Stimulated activated CD8-positive, alpha-beta memory T cell treated with anti-CD3 and anti-CD28 coated beads, Interleukin-7, amount 100 ng/mL, for 24 hours (primary cell): ENCODE measurements around the gene DYTN.

ENCODE experiments used
- DNase-seq: peaks from one replicate; pipeline ENCODE4 v3.0.0-alpha.2; 2020; ENCODE audit warnings: low read depth

The DYTN gene

DNA sequence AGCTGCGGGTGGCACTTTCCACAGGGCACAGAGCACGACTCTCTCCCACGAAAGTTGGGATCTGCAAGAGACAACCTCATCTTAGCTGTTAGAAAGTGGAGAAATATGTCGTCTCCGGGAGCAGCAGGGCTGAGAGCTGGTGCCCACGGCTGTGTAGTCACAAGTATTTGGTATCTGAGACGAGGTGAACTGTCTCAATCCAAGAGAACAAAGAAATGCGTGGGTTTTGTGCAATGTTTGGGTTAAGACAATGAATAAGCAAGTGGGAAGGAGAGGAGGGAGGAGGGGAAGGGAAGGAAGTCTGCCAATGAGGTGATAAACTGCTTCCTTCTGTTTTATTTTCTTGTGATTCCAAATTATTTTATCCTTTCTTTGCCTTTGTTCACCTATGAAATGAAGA lies 18.0 kb downstream of the DYTN start:
- DNase-seq, result no peak

DNA sequence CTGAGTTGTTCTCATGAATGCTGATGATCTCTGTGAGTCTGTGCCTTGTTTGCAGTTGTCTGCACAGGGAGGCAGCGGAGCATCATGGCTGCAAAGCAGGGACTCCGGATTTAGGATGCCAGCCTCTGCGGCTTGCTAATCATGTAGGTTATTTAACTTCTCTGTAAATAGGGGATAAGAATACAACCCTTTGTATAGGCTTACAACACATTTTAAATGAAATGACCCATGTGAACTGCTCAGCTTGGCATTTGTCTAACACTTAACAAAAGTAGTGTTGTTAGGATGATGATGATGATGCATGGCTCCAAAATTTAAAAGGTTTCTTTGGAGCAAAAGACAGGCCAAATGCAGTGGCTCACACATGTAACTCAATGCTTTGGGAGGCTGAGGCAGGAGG lies 19.4 kb downstream of the DYTN start:
- no peak for DNase-seq

DNA sequence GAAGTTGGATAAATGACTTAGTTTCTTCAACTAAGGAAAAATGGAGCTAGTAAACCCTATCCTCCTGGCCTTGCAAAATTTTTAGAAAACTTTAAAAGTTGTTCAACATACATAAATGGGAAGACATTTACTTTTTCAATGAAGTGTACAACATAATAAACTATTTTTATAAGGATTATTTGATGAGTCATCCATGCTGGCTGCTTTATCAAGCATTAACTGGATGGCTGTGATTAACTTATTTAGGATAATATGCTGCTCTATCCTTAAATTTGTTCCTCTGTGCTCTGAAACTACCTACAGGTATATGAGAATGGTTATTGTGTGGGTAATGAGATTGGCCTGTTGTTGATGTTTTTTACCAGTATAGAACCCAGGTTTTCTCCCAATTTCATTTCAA lies 21.3 kb downstream of the DYTN start:
- no peak for DNase-seq

DNA sequence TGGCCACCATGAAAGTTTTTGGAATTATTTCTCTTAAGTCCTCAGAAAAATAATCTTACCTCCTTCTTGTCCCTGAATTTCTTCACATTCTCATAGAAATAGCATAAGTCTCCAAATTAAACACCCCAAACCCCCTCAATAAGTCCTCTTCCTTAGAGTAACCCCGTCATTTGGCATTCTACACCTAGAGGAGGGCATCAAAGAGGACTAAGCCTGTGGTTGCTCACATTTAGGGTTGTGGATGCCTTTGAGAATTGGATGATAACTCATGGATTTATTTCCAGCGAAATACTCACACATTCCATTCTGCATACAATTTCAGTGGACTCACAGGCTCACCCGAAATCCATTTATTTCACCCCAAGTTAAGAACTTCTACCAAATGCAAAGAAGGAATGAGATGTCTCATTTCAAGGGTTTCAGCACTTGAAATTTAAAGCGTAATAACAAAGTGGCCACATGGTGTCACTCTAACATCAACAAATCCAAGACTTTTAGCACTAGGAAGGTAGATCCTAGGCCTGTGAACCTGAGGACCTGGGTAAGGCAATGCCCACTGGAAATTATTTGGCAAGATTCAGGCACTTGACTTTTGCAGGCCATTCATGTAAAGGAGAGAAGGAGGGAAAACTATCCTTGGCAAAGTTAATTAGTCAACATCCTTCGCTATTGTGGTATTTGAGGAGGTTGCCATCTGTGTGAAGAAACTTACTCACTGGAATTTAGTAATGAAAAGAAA lies 24.6 kb downstream of the DYTN start:
- no peak for DNase-seq

DNA sequence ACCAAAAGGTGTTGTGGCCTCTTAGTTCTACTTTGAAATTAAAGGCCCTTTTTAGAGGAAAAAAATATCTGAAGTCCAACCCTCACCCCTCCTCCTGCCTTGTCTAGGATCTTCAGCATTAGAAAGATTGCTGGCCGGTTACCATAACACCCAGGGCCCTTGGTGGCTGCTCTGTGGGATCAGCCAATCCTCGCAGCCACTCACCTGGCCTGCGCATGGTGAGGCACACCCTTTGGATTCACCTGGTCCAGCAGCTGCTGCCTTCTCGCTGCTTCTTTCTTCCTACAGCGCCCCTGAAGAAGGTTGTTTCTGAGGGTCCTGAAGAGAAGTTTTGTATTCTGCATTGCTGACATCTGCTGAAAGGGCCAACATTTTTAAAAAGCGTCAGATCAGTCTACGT lies 25.2 kb downstream of the DYTN start:
- DNase-seq, result no peak

DNA sequence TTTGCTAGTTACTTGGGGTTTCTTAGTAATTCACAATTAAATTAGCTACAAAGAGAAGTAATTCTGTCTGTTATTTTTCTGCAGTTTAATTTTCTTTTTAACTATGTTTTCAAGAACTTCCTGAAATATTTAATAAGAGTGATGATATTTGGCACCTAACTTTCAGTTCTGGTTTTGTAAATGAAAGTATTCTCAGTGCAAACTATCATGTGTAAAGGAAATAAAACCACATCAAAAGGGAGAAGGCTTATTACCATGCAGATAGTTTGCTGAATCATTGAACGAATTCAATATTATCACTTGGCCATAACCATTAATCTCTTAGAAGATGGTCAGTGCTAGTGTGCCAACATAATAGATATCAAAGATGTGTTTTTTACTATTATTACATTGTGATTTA lies 29.2 kb downstream of the DYTN start:
- DNase-seq, result no peak

DNA sequence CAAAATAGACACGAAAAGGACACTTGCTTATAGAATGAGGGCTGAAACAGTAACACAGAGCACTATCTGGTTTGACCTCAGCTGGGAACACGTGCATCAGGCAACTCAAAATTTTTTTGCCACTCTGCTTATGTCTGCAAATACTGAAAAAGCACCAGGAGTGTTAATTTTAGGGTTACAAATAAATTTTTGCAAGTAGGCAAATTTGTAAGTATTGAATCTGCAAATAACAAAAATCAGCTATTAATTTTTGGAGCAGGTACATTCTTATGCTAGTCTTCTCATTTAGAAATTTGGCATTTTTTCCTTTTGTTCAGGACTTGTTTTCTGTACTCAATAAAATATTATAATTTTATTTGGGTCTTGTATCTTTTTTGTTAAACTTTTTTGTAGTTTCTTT lies 29.7 kb downstream of the DYTN start:
- DNase-seq, result no peak

DNA sequence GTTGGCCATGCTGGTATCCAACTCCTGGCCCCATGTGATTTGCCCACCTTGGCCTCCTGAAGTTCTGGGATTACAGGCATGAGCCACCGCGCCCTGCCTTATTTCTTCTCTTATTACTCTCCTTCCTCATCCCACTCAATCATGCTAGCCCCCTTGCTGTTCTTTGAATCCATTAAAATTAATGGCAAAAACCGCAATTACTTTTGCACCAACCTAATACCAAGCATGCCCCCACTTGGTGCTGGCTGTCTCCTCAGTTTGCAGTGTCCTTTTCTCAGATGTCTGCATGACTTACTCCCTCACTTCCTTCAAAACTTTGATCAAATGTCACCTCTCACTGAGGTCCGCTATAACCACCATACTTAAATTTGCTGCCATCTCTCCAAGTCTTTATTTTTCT lies 34.6 kb downstream of the DYTN start:
- DNase-seq, result no peak

DNA sequence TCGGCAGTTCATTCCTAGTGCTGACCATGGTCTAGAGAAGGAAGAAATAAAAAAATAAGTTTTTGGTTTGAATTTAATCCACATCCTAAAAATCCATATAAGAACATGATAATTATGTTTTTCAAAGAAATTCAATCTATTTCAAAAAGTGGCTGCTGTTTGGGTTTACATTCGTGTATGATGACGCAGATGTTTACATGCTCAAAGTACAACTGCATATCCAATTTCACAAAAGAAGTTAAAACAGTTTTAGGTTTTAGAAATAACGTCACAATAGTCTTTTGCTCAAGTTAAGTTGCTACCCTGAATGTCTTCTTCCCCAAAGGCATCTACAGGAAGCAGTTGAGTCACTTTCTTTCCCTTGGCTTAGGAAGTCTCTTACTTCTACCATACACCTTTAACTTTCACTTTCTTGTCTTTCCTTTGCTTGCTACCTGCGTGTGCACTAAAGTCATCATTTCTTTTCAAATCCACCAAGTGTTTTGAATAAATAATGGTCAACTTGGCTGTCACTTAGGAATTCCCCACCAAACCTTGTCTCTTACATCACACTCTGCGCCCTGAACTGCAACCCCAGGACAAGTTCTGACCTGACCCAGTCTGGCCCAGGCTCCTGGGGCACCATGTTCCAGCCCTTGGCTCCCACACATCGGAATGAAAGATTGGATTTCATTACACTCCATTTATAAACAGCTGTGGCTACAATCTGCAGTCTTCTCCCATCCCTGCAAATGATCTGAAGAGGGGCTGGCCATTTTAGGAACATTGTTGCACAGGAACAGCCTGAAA lies 47.5 kb downstream of the DYTN start:
- DNase-seq, result no peak

DNA sequence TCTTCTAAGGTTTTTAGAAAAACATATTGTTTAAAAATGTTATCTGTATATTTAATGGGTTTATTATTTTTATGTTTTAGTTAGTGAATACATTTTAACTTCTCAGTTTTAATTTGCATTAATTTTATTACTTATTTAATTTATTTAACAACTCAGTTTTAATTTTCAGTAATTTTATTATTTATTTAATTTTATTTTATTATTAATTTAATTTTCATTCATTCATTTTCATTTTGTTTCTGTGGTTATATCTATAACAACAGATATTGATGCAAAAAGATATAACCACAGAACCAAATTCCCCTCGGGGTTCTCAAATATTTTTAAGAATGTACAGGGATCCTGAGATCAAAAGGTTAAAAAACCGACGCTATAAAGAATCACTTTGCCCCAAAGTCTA lies 52.9 kb downstream of the DYTN start:
- DNase-seq, result no peak

DNA sequence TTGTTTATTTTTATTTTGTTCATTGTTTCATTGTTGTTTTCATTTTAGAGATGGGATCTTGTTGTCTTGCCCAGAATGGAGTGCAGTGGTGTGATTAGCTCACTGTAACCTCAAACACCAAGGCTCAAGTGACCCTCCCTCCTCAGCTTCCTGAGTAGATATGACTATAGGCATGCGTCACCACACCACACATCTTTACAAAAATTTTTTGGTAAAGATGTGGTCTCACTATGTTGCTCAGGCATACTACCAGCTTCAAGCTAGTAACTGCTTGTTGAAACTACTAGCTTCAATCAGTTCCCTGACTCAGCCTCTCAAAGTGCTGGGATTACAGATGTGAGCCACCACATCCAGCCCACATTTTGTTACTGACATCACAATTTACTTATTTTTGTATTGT lies 61.1 kb downstream of the DYTN start:
- DNase-seq, result no peak

DNA sequence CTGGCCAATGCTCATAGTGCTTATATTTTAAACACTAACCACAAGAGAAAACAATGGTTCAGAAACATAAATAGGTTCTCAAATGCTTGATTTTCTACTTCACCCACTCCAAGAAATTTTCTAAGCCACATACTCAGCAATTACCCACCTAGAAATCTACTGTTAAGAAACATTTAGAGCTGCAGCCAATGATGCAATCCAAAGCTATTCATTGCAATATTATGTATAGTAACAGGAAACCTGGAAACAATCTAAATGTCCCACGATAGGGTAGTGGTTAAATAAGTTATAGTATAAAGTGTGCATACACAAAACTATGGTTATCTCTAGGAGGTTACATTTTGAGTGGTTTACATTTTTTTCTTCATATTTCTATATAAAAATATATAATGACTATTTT lies 70.2 kb downstream of the DYTN start:
- DNase-seq, result no peak

DNA sequence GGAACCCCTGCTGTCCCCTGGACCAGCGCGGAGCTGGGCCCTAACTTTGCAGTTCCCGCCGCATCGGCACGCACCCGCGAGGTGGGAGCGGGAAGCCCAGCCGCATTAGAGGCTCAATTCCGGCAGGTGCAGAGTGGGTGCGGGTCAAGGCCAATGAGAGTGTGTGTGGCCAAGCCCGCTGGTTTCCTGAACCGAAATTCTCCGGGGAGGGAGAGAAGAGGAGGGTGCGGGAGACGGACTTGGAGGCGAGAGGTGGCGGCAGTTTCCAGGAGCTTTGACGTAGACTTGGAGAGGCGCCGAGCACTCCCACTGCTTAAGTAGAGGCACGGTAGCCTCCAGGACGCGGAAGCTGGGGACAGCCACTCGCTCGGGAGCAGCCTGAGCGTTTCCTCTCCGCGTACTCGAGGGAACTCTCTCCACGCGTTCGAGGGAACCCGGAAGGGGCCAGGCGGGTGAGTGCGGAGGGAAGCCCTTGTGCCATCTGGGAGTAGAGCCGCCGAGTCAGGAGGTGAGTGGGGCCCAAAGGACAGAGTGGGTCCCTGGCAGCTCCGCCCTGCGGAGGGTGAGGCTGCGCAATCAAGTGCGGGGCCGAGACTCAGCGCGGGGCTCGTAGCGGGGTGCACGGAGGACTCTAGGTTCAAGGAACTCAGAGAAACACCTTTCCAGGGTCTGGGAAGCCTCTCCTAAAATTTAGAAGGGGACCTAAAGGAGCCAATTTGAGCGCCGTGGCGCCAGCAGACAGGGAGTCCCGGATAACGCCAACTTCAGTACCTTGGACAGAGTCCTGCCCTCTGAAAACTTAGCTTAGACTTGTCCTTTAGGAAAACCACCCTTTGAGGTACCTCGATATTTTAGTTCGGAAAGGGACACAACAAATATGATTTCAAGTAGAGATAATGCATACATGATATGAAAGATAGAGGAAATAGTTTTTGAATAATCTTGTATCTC lies 75.8 kb downstream of the DYTN start, which contains the start of gene FAM237A:
FAM237A (plus strand) TSS at position 413 of the 951 bp plus-strand sequence. CDS start 1,750 bp downstream, outside the sequence.
- no peak for DNase-seq

DNA sequence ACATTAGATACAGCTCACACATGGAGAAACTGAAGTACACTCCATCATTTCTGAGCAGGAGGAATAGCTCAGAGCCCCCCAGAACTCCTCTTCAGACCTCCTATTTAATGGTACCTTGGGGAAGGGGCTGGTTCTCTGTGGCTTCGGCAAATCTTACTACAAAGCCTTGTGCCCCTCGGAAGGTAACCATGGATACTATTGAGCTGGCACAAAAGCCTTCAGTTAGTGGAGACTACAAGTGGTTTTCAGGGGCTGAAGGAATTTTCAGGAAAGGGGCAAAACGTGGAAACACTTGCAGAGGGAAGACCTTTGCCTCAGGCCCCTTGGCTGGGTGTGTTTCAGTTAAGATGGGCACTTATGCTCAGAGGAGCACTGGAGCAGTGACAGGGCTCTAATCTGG lies 77.0 kb downstream of the DYTN start:
- DNase-seq, result no peak

DNA sequence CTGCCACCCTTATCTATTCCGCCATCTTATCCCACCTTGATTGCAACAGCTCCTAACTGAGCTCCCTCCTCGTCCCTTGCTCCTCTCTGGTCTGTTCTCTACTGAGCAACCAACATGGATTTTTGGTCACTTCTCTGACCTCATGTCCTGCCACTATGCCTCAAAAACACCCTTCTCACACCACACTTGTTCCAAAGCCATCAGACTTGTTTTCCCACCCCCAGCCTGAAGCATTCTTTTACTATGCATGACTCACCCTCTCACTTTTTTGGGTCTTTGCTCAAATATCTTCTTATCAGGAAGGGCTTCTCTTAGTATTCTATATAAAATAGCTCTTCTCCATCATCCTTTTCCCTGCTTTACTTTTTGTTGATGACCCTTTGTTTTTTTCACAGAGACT lies 78.6 kb downstream of the DYTN start:
- no peak for DNase-seq

DNA sequence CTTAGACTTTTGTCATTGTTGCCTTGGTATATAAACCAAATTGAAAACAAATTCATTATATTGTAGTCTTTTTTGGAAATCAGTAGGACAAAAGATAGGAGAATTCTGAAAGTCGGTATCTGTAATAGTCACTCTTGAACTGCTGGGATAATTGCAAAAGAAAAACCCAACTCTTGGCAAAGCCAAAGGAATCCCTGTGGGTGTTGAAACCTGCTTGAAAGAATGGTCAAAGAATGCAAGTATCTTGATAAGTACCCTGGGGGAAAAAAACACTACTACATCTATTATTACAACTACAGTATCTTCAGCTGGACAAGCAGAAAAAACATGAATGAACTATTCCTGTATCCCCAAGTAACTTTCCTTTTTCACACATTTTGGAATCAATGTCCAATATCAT lies 83.2 kb downstream of the DYTN start:
- DNase-seq, result no peak

DNA sequence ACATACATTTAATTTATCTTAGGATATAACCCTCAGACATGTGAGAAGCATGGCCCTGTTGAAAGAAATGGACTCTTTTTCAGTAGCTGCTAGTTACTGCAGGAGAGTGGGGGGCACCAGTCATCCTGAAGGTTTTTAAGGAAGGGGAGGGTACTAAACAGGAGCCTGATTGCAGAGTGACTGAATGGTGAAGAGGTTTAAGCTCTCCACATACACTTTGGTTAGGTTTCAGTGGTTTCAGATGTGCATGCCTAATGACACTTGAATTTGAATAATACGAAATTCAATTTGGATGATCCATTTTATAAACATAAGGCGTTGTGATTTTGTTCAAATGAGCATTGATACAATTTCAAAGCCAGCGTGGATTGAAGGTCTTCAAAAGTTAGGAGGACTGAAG lies 86.9 kb downstream of the DYTN start:
- DNase-seq, result no peak

DNA sequence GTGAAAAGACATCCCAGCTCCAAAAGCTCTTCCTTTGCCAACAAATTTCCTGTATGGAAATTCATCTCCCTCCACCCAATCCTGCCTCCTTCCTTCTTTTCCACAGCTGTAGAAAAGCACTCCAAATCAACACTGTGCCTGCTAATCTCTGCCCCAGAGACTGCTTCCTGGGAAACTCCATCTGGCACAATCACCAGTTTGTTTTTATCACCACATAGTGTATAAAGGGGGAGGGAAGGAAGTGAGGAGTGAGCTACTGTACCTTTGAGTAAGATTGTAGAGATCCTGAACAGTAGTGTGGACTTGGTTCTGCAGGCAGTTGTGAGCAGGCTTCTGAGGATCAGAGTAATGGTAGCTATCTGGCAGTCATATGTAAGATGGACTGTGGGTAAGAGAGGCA lies 90.6 kb downstream of the DYTN start:
- DNase-seq, result no peak

DNA sequence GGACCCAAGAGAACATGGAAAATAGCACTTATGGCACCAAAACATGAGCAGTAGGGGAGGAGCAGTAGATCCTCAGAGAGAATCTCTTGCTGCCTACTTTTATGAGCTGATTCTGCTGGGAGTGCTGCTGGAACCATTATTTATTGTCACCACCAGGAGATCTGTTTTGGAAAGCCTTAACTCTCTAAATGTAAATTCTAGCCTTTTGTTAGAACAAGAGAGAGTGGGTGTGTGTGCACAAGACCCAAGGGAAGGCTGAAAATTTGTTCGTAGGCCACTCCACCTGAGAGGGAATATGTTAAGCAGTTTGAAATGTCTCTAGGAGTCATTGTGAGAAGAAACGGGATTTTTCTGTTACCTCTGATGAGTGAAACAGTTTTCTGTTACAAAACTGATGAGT lies 92.1 kb downstream of the DYTN start:
- DNase-seq, result no peak

DNA sequence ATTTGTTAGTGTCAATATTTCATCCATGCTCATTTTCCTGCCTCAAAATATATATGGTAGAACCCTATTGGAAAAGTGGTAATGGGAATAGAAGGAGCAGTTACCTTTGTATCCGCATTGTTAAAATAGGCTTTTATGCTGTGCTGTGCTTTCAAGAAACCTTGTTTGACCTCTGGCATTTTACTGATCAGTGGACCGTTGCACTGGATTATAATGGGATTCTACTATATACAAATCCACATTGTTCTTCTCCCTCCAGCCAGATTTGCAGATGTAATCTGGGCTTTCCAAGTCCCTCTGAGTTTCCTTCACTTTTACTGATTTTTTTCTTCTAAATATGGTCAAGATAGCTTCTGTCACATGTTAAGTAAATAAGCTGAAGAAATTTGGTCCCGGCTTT lies 99.2 kb downstream of the DYTN start:
- DNase-seq, result no peak

DNA sequence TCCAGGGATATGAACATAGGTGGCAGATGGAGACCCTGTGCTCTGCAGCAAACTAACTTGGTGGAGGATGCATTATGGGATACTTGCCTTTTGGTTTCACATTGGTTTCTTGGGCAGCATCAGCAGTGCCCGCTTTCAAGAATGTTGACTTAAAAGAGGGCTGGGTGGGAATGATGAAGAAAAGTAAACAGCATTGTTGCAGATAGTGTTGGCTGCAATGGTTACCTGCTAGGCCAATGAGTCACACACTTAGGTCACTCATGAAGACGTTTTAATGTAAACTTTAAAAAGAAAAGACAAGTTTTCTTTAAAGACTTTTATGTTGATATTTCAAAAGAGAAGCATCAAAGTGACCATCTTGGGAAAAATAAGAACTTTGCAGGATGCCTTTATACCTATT lies 102.0 kb downstream of the DYTN start:
- no peak for DNase-seq

DNA sequence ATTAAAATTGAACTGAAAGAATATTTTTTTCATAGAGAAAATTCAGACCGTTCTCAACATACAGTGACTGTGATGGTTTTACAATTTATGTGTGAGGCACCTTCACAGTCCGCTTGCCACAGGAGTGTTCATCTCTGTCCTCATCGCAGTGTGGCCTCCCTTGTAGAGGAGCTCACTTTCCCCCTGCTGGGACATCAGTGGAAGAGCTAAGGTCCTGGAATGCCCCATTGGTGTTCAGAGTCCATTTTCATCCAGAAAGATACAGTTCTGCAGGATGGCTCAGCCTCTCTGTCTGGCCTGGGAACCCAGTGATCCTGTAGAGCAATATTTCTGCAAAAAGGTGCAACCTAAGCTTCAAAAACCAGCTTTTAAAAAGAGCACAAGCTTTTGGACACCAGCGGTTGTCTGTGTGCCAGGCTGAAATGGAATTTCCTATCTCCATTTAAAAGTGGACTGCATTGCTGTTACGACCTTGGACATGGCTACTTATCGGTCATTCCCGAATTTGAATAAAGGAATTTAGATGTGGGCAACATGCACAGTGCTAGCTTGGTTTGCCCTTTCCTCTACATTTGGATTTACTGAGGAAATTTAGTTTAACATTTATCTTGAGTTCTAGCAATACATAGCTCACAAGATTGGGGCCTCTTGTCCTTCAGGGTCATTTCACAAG lies 102.6 kb downstream of the DYTN start:
- no peak for DNase-seq
